Measurements from ENCODE around the gene POU5F2.

- TF ChIP-seq CTCF (IDR thresholded peaks at IDR 0.05) (no peak), ZFX (IDR thresholded peaks at IDR 0.05; ENCODE audit: borderline replicate concordance) (no peak)
These were observed 16.6 kb downstream of the POU5F2 start for GRCh38 chr5:93724791-93725190.

Data from 22Rv1 (cell line).